Neural cell (in vitro differentiated cells): ENCODE measurements around the gene EFCAB7.

Source experiments
- EP300 ChIP-seq: fragments of 450-650 bp; conservative IDR thresholded peaks from 2 replicates; pipeline ENCODE4 v1.6.1; 2014; ENCODE audit warnings: antibody characterized with exemption, mild to moderate bottlenecking, moderate library complexity; ENCODE audit not compliant: poor library complexity, severe bottlenecking
- EZH2 ChIP-seq: fragments of 200-600, 300-800 bp; shearing (Covaris generic), sonication (generic); IDR thresholded peaks from 2 replicates; pipeline ENCODE4 v1.6.1; 2014; ENCODE audit warnings: antibody characterized with exemption, low read length, borderline replicate concordance, mild to moderate bottlenecking; ENCODE audit not compliant: insufficient read depth, poor library complexity, severe bottlenecking
- MXI1 ChIP-seq: fragments of 450-650 bp; conservative IDR thresholded peaks from 2 replicates; pipeline ENCODE4 v1.6.1; 2014; ENCODE audit warnings: antibody characterized with exemption, mild to moderate bottlenecking; ENCODE audit not compliant: poor library complexity, severe bottlenecking
- POLR2AphosphoS5 ChIP-seq: IDR thresholded peaks from 2 replicates; pipeline ENCODE4 v1.6.1; 2012
- SMC3 ChIP-seq: fragments of 450-650 bp; conservative IDR thresholded peaks from 2 replicates; pipeline ENCODE4 v1.6.1; 2014; ENCODE audit warnings: antibody characterized with exemption, mild to moderate bottlenecking, moderate library complexity; ENCODE audit not compliant: poor library complexity
- TF ChIP-seq, protein P1 (sequence below): fragments of 450-650 bp; IDR thresholded peaks from 2 replicates; pipeline ENCODE4 v1.5.1; 2014; ENCODE audit warnings: antibody characterized with exemption, mild to moderate bottlenecking, moderate library complexity; ENCODE audit not compliant: poor library complexity, severe bottlenecking

DNA sequence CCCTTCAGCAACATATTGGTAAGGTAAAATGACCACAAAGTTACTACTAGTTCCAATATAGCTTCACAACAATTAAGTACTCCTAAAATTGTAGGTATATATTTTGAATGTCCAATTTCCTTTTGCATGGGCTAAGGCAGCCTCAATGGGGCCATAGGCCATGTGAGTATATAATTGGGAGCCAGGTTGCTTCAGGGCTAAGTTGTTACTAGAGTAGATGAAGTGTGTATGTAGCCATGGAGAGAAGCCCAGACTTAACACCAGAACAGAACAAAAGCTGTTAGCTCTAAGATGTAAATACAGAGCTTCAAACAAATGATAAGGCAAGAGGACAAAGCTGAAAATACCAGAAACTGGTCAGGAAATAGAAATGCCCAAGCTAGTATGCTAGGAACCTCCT lies 16.5 kb upstream of the EFCAB7 start:
- TF ChIP-seq, protein P1, sequence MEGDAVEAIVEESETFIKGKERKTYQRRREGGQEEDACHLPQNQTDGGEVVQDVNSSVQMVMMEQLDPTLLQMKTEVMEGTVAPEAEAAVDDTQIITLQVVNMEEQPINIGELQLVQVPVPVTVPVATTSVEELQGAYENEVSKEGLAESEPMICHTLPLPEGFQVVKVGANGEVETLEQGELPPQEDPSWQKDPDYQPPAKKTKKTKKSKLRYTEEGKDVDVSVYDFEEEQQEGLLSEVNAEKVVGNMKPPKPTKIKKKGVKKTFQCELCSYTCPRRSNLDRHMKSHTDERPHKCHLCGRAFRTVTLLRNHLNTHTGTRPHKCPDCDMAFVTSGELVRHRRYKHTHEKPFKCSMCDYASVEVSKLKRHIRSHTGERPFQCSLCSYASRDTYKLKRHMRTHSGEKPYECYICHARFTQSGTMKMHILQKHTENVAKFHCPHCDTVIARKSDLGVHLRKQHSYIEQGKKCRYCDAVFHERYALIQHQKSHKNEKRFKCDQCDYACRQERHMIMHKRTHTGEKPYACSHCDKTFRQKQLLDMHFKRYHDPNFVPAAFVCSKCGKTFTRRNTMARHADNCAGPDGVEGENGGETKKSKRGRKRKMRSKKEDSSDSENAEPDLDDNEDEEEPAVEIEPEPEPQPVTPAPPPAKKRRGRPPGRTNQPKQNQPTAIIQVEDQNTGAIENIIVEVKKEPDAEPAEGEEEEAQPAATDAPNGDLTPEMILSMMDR = no peak
- TF ChIP-seq EZH2 (no peak), POLR2AphosphoS5 (no peak), SMC3 (no peak), MXI1 (no peak), EP300 (no peak)
